ENCODE measurements around the gene TRIM17.

- TF ChIP-seq, protein P1, sequence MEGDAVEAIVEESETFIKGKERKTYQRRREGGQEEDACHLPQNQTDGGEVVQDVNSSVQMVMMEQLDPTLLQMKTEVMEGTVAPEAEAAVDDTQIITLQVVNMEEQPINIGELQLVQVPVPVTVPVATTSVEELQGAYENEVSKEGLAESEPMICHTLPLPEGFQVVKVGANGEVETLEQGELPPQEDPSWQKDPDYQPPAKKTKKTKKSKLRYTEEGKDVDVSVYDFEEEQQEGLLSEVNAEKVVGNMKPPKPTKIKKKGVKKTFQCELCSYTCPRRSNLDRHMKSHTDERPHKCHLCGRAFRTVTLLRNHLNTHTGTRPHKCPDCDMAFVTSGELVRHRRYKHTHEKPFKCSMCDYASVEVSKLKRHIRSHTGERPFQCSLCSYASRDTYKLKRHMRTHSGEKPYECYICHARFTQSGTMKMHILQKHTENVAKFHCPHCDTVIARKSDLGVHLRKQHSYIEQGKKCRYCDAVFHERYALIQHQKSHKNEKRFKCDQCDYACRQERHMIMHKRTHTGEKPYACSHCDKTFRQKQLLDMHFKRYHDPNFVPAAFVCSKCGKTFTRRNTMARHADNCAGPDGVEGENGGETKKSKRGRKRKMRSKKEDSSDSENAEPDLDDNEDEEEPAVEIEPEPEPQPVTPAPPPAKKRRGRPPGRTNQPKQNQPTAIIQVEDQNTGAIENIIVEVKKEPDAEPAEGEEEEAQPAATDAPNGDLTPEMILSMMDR (conservative IDR thresholded peaks at IDR 0.05; ENCODE audit: low read length), result no peak
- no peak for TF ChIP-seq EZH2phosphoT487 (IDR thresholded peaks at IDR 0.05; ENCODE audit: borderline replicate concordance, low read depth, low read length)
Measured at GRCh38 chr1:228415853-228416216, 826 bp downstream of the TRIM17 start.
